Endothelial cell of umbilical vein (primary cell): ENCODE data around the gene TBC1D14. TPM values are rescaled to one million over a fixed set of nuclear protein-coding genes. Genes with fewer than 3 reads are reported as not detected.
A peak's percentile ranks its signal among the peaks of the same experiment; 100 is the strongest.

ENCODE experiments used
- BruUV-seq: library from RNA; stranded (reverse); fragments of 400-500 nt; replicated peaks from 2 replicates; lab custom pipeline; 2021; lab: Mats Ljungman, UMichigan
- CTCF ChIA-PET: fragments of 300-600, 350-600 bp; sonication (Branson Sonifier 250); formaldehyde crosslinking; loops from one replicate; lab custom pipeline; 2021; ENCODE audit warnings: antibody characterized with exemption, inconsistent platforms; lab: Charles Lee
- POLR2A ChIA-PET: fragments of 300-600, 350-600 bp; sonication (Branson Sonifier 250); formaldehyde crosslinking; loops from one replicate; lab custom pipeline; 2021; ENCODE audit warnings: antibody characterized with exemption, inconsistent platforms; lab: Charles Lee
- DNase-seq: peaks from one replicate; pipeline ENCODE4 v3.0.0-alpha.2; 2011; ENCODE audit warnings: low read depth, low spot score
- FAIRE-seq: peaks from 2 replicates; lab custom pipeline; 2011; peaks lifted over from hg19 to GRCh38; lab: Jason Lieb, UNC
- H2AFZ ChIP-seq: 2 replicates; pipeline ENCODE4 v1.6.0; 2012; ENCODE audit warnings: low read depth, low read length, control low read depth, inconsistent platforms
- H3K27ac ChIP-seq: 2 replicates; pipeline ENCODE4 v1.5.1; 2011; ENCODE audit warnings: low read depth, mild to moderate bottlenecking, control low read depth, low read length, moderate library complexity; ENCODE audit not compliant: insufficient read depth
- H3K27me3 ChIP-seq, 2 experiments: 2 replicates each; pipeline versions ENCODE4 v1.6.0 to v1.6.1; 2011; ENCODE audit warnings: low read length in 2 of 2, mixed read lengths in 1 of 2; ENCODE audit not compliant: control insufficient read depth in 2 of 2, insufficient read depth in 2 of 2
- H3K36me3 ChIP-seq, 2 experiments: 2 replicates in 1 of 2; 3 replicates in 1 of 2; pipeline ENCODE4 v1.5.1; 2011; ENCODE audit warnings: low read length in 2 of 2, mild to moderate bottlenecking in 1 of 2, moderate library complexity in 1 of 2; ENCODE audit not compliant: control insufficient read depth in 2 of 2, insufficient read depth in 2 of 2; ENCODE audit errors: extremely low read depth in 1 of 2
- H3K4me1 ChIP-seq: 3 replicates; pipeline ENCODE4 v1.5.1; 2011; ENCODE audit warnings: mild to moderate bottlenecking, low read length; ENCODE audit not compliant: control insufficient read depth, insufficient read depth; ENCODE audit errors: extremely low read depth
- H3K4me2 ChIP-seq: 2 replicates; pipeline ENCODE4 v1.6.1; 2011; ENCODE audit warnings: low read length, control low read depth, mixed read lengths; ENCODE audit not compliant: insufficient read depth
- H3K4me3 ChIP-seq, 3 experiments: fragments of 200-600 bp in 1 of 3; sonication (generic), shearing (Covaris generic) in 1 of 3; replicated peaks in 1 of 3; 2 replicates each; pipeline ENCODE4 v1.5.1; 2011 to 2016; ENCODE audit warnings: control low read depth in 3 of 3, low read length in 3 of 3, mild to moderate bottlenecking in 2 of 3, inconsistent platforms in 1 of 3, low read depth in 1 of 3, moderate library complexity in 1 of 3; ENCODE audit not compliant: insufficient read depth in 1 of 3
- H3K79me2 ChIP-seq: 2 replicates; pipeline ENCODE4 v1.6.0; 2012; ENCODE audit warnings: low read length, inconsistent platforms; ENCODE audit not compliant: control insufficient read depth, insufficient read depth
- H3K9ac ChIP-seq: replicated peaks from 2 replicates; pipeline ENCODE3; 2011; ENCODE audit warnings: low read length, control low read depth; ENCODE audit not compliant: insufficient read depth; ENCODE audit errors: extremely low read depth
- H3K9me1 ChIP-seq: replicated peaks from 3 replicates; pipeline ENCODE4 v1.6.0; 2011; ENCODE audit warnings: mild to moderate bottlenecking, low read length; ENCODE audit not compliant: control insufficient read depth, insufficient read depth; ENCODE audit errors: extremely low read depth
- H3K9me3 ChIP-seq: replicated peaks from 2 replicates; pipeline ENCODE4 v1.5.1; 2012; ENCODE audit warnings: low read length, inconsistent platforms; ENCODE audit not compliant: control insufficient read depth, insufficient read depth
- H4K20me1 ChIP-seq: replicated peaks from 2 replicates; pipeline ENCODE3; 2011; ENCODE audit warnings: mild to moderate bottlenecking, low read length; ENCODE audit not compliant: control insufficient read depth, insufficient read depth; ENCODE audit errors: extremely low read depth
- CTCF ChIP-seq, 2 donors: IDR thresholded peaks; 1 replicate in 1 of 2; 2 replicates in 1 of 2; pipeline ENCODE4 v1.5.1; 2011; ENCODE audit warnings: low read length in 2 of 2, mild to moderate bottlenecking in 2 of 2, moderate library complexity in 2 of 2, control low read depth in 1 of 2, inconsistent platforms in 1 of 2, low read depth in 1 of 2; ENCODE audit not compliant: insufficient read depth in 1 of 2; ENCODE audit errors: extremely low read depth in 1 of 2
- EZH2 ChIP-seq: IDR thresholded peaks from 2 replicates; pipeline ENCODE4 v1.6.1; 2012; ENCODE audit warnings: borderline replicate concordance, low read depth, mild to moderate bottlenecking, moderate library complexity, low read length, inconsistent platforms; ENCODE audit not compliant: severe bottlenecking
- FOS ChIP-seq: IDR thresholded peaks from 2 replicates; pipeline ENCODE4 v1.6.1; 2011; ENCODE audit warnings: mild to moderate bottlenecking, low read length, moderate library complexity, borderline replicate concordance; ENCODE audit not compliant: insufficient read depth
- GATA2 ChIP-seq: IDR thresholded peaks from 2 replicates; pipeline ENCODE4 v1.7.0; 2011; ENCODE audit warnings: low read depth, mild to moderate bottlenecking, moderate library complexity, mixed read lengths, low read length; ENCODE audit not compliant: insufficient read length, insufficient read depth
- JUN ChIP-seq: IDR thresholded peaks from 2 replicates; pipeline ENCODE4 v1.6.1; 2011; ENCODE audit warnings: borderline replicate concordance, low read depth; ENCODE audit not compliant: insufficient read length, insufficient read depth
- MAX ChIP-seq: IDR thresholded peaks from 2 replicates; pipeline ENCODE4 v1.6.1; 2011; ENCODE audit not compliant: insufficient read depth, insufficient read length
- MYC ChIP-seq: IDR thresholded peaks from one replicate; pipeline ENCODE4 v1.6.1; 2011; ENCODE audit warnings: mild to moderate bottlenecking, low read depth, low read length
- POLR2A ChIP-seq: IDR thresholded peaks from 2 replicates; pipeline ENCODE4 v1.6.1; 2012; ENCODE audit warnings: low read depth, mild to moderate bottlenecking, control low read depth, low read length
- POLR2AphosphoS5 ChIP-seq: IDR thresholded peaks from 2 replicates; pipeline ENCODE4 v1.6.1; 2012; ENCODE audit warnings: low read depth, mild to moderate bottlenecking, control low read depth, low read length, moderate library complexity; ENCODE audit not compliant: insufficient read depth
- dilution Hi-C: fragments of 300-500 bp; cut with MboI; formaldehyde crosslinking; loops from one replicate; pipeline ENCODE4 v1.15.0; 2019; ENCODE audit warnings: low sequenced_read_pairs; ENCODE audit not compliant: extremely low pct_ligation_motif_present
- intact Hi-C: fragments of 100-400 bp; cut with micrococcal nuclease; formaldehyde crosslinking; loops from one replicate; pipeline ENCODE4 v1.10.0; 2022
- polyA plus RNA-seq, 4 experiments: library from polyadenylated mRNA; depleted of rRNA in 3 of 4; stranded (reverse) in 3 of 4; unstranded in 1 of 4; fragments of >200 nt; gene quantifications; 2 replicates each; pipeline versions ENCODE4 v1.2.1 to v1.2.3, GENCODE V29; 2011 to 2012; ENCODE audit warnings: missing spikeins in 1 of 4
- total RNA-seq: library from RNA; stranded (reverse); gene quantifications from 2 replicates; pipeline ENCODE4 v1.2.3, GENCODE V29; 2021

TBC1D14 gene
- total and polyA plus RNA-seq, 2 donors (not counting 3 experiments of a cell fraction or from before 2014, with no cell fraction given): 23.7 to 24.8 TPM

GRCh38 chr4:6885953-6886557 lies 23.6 kb upstream of the TBC1D14 start:
- no TSS peak for BruUV-seq
- no peak overlapping the region for H3K4me2 ChIP-seq
- H3K9me3 ChIP-seq: no peaks in the 10 kb centered on the region
- no peaks in the 10 kb centered on the region for H3K79me2 ChIP-seq
- H3K9me1 ChIP-seq: no peaks in the 10 kb centered on the region
- H3K4me1 ChIP-seq: no peaks in the 10 kb centered on the region
- H3K9ac ChIP-seq: no peak overlapping the region
- intact Hi-C loops (no loop called here), dilution Hi-C loops (no loop called here)
- DNase-seq (peak; percentile 15), FAIRE-seq (peak; percentile 56)
- H3K27ac ChIP-seq: no peak overlapping the region
- no peaks in the 10 kb centered on the region for H3K27me3 ChIP-seq
- TF ChIP-seq POLR2AphosphoS5 (no peak), MAX (no peak), CTCF (IDR thresholded peaks at IDR 0.05; ENCODE audit: extremely low read depth in 1 of 2, insufficient read depth in 1 of 2, low read depth in 1 of 2, low read length in 2 of 2) (no peak), POLR2A (no peak), MYC (no peak), EZH2 (no peak), JUN (no peak), FOS (no peak), GATA2 (no peak)
- H3K36me3 ChIP-seq: peaks cover 2 to 10% of the 10 kb centered on the region in 2 experiments
- no peak overlapping the region for H2AFZ ChIP-seq
- CTCF ChIA-PET: interaction anchor here (0.8 to 6.5 kb wide), 9 partner anchors 12 to 168 kb away, joined by 3 to 59 read pairs (median 3); no protein-coding TSS in a partner anchor
- POLR2A ChIA-PET: no interaction called here
- H4K20me1 ChIP-seq: no peaks in the 10 kb centered on the region
- no peak overlapping the region for H3K4me3 ChIP-seq
